HEK293T (cell line): ENCODE measurements around the gene TMEM132D.

Experiments
- FOXA1 ChIP-seq: fragments of 450-650 bp; IDR thresholded peaks from 2 replicates; pipeline ENCODE4 v1.6.1; 2016; ENCODE audit warnings: mild to moderate bottlenecking
- FOXK2 ChIP-seq: fragments of 450-650 bp; IDR thresholded peaks from 2 replicates; pipeline ENCODE4 v1.6.1; 2016; ENCODE audit warnings: mild to moderate bottlenecking
- HDGF ChIP-seq: fragments of 450-650 bp; IDR thresholded peaks from 2 replicates; pipeline ENCODE4 v1.6.1; 2017; ENCODE audit warnings: antibody characterized with exemption, borderline replicate concordance
- NFRKB ChIP-seq: fragments of 450-650 bp; IDR thresholded peaks from 2 replicates; pipeline ENCODE4 v1.6.1; 2016; ENCODE audit warnings: mild to moderate bottlenecking, moderate library complexity
- PKNOX1 ChIP-seq: fragments of 450-650 bp; IDR thresholded peaks from 2 replicates; pipeline ENCODE4 v1.6.1; 2016
- SUZ12 ChIP-seq: fragments of 450-650 bp; IDR thresholded peaks from 2 replicates; pipeline ENCODE4 v1.6.1; 2016; ENCODE audit warnings: mild to moderate bottlenecking

GRCh38 chr12:129385637-129385990, 518.2 kb downstream of the TMEM132D start:
- no peak for TF ChIP-seq FOXK2
- TF ChIP-seq NFRKB: no peak
- no peak for TF ChIP-seq FOXA1
- no peak for TF ChIP-seq HDGF
- no peak for TF ChIP-seq PKNOX1
- TF ChIP-seq SUZ12: no peak
